ENCODE data around the gene LPIN3. TPM values are rescaled to one million over a fixed set of nuclear protein-coding genes. Genes with fewer than 3 reads are reported as not detected.

Gene LPIN3
- total RNA-seq, 2 experiments from 2014 or later: 0.77 to 0.97 TPM

- DNase-seq: no peak
- ChIA-PET CTCF (no interaction called here), POLR2A (no interaction called here)
- H3K36me3 Mint-ChIP-seq: peaks cover under 1% of the 10 kb centered on the region
- no peak overlapping the region for H3K4me3 Mint-ChIP-seq
- intact Hi-C loops (cut with micrococcal nuclease): no loop called here
- H3K9me3 Mint-ChIP-seq: peaks cover 5% of the 10 kb centered on the region
- no peaks in the 10 kb centered on the region for H3K4me1 Mint-ChIP-seq (ENCODE audit: low read depth)
- no peak overlapping the region for H3K27ac Mint-ChIP-seq
- peaks cover 38% of the 10 kb centered on the region for H3K27me3 Mint-ChIP-seq
Measured at GRCh38 chr20:41376349-41376748, 35.7 kb downstream of the LPIN3 start.

DNA sequence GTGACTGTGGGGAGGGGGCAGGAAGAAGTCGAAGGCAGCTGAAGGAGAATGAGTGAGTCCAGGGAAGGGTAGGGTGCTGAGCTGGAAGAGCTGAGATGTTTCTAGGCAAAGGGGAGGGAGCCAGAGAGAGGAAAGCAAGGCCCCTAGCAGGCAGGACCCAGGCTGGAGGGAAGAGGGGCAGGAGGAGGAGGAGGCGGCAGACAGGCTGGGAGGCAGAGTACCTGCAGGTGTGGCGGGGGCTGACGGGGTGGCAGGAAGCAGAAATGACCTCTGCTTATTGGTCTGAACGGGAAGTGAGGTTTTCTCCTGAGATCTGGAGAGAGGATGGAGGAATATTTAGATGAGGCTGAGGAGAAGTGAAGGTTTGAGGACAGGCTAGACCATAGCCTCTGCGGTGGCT lies 36.7 kb downstream of the LPIN3 start:
- no peak overlapping the region for H3K27ac Mint-ChIP-seq
- no peak overlapping the region for H3K4me3 Mint-ChIP-seq
- intact Hi-C loops (cut with micrococcal nuclease): no loop called here
- no peaks in the 10 kb centered on the region for H3K4me1 Mint-ChIP-seq (ENCODE audit: low read depth)
- H3K36me3 Mint-ChIP-seq: no peaks in the 10 kb centered on the region
- no peak for DNase-seq
- H3K9me3 Mint-ChIP-seq: peaks cover 3% of the 10 kb centered on the region
- CTCF ChIA-PET: no interaction called here
- POLR2A ChIA-PET: no interaction called here
- H3K27me3 Mint-ChIP-seq: peaks cover 36% of the 10 kb centered on the region

DNA sequence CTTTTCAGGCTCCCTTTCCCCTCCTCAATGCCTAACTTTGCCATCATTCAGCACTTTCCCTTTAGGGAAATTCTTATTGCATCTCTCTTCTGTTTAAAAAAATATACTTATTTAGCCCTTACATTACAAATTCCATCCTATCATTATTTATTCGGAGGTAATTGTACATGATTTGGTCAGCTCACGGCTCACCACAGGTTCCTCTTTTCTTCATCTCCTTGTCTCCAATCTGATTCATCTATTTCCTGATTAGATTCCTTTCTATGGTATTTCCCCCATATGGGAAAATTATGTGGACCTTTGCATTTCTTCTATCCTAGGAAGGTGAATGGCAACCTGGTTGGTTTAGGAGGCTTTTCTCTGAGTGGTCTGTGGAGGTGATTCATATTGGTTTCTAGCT lies 38.9 kb downstream of the LPIN3 start:
- Mint-ChIP-seq H3K36me3 (no peaks in the 10 kb centered on the region), H3K4me1 (ENCODE audit: low read depth) (no peaks in the 10 kb centered on the region), H3K27ac (no peak overlapping the region), H3K9me3 (no peaks in the 10 kb centered on the region), H3K27me3 (peaks cover 28% of the 10 kb centered on the region), H3K4me3 (no peak overlapping the region)
- ChIA-PET POLR2A (no interaction called here), CTCF (no interaction called here)
- intact Hi-C loops (cut with micrococcal nuclease): no loop called here
- DNase-seq: no peak

GRCh38 chr20:41380551-41381193 lies 40.1 kb downstream of the LPIN3 start:
- DNase-seq: no peak
- Mint-ChIP-seq H3K27me3 (peaks cover 28% of the 10 kb centered on the region), H3K4me1 (ENCODE audit: low read depth) (no peaks in the 10 kb centered on the region), H3K27ac (no peak overlapping the region), H3K36me3 (no peaks in the 10 kb centered on the region), H3K4me3 (no peak overlapping the region), H3K9me3 (no peaks in the 10 kb centered on the region)
- ChIA-PET CTCF (interaction anchor here (0.9 kb wide), 1 partner anchor 245 kb away, joined by 3 read pairs; no protein-coding TSS in a partner anchor), POLR2A (no interaction called here)
- intact Hi-C loops (cut with micrococcal nuclease): no loop called here

DNA sequence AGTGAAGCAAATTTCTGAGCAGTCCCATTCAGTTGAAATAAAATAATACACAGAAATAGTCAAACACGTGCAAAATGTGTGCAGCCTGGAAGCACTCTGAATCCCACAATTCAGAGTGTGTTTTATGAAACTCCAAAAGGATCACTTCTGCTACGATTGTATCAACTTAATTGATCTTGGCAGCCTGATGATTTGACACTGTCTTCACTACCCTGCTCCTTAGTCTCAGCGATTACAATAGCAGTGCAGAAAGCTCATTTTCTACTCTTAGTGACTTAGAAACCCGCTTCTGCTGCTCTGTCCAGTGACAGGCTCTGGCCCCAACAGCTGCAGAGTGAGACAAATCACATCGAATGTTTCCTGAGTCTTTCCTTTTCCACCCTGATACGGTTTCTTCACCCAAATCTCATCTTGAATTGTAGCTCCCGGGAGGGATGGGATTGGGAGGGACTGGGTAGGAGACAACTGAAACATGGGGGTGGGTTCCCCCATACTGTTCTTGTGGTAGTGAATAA lies 42.2 kb downstream of the LPIN3 start:
- H3K27ac Mint-ChIP-seq: no peak overlapping the region
- POLR2A ChIA-PET: no interaction called here
- no peak for DNase-seq
- H3K9me3 Mint-ChIP-seq: no peaks in the 10 kb centered on the region
- H3K4me1 Mint-ChIP-seq (ENCODE audit: low read depth): no peaks in the 10 kb centered on the region
- CTCF ChIA-PET: no interaction called here
- H3K27me3 Mint-ChIP-seq: peaks cover 15% of the 10 kb centered on the region
- no peaks in the 10 kb centered on the region for H3K36me3 Mint-ChIP-seq
- intact Hi-C loops (cut with micrococcal nuclease): no loop called here
- H3K4me3 Mint-ChIP-seq: no peak overlapping the region

GRCh38 chr20:41386502-41387427 lies 46.1 kb downstream of the LPIN3 start:
- intact Hi-C loops (cut with micrococcal nuclease): no loop called here
- H3K4me1 Mint-ChIP-seq (ENCODE audit: low read depth): no peaks in the 10 kb centered on the region
- H3K27ac Mint-ChIP-seq: no peak overlapping the region
- H3K4me3 Mint-ChIP-seq: no peak overlapping the region
- POLR2A ChIA-PET: no interaction called here
- no peak for DNase-seq
- no peaks in the 10 kb centered on the region for H3K36me3 Mint-ChIP-seq
- CTCF ChIA-PET: no interaction called here
- peaks cover 3% of the 10 kb centered on the region for H3K27me3 Mint-ChIP-seq
- H3K9me3 Mint-ChIP-seq: no peaks in the 10 kb centered on the region

- Mint-ChIP-seq H3K27ac (no peak overlapping the region), H3K9me3 (no peaks in the 10 kb centered on the region), H3K36me3 (no peaks in the 10 kb centered on the region), H3K4me3 (no peak overlapping the region), H3K27me3 (peaks cover 3% of the 10 kb centered on the region), H3K4me1 (ENCODE audit: low read depth) (no peaks in the 10 kb centered on the region)
- ChIA-PET CTCF (no interaction called here), POLR2A (no interaction called here)
- intact Hi-C loops (cut with micrococcal nuclease): no loop called here
- DNase-seq: no peak
Measured at GRCh38 chr20:41387444-41387851, 46.8 kb downstream of the LPIN3 start.

DNA sequence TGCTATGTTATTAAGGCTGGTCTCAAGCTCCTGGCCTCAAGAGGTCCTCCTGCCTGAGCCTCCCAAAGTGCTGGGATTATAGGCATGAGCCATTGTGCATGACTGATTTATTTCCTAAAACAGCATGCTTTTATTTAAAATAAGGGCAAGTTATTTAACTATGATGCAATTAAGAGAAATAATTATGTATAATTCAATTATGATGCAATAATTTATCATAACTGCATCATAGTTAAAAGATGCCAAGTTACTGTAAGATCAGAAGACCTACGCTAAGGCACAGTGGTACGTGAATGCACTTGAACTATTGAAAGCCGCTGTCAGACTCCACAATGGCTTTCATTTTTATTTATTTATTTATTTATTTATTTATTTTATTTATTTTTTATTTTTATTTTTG lies 50.3 kb downstream of the LPIN3 start:
- no peaks in the 10 kb centered on the region for H3K4me1 Mint-ChIP-seq (ENCODE audit: low read depth)
- DNase-seq: no peak
- intact Hi-C loops (cut with micrococcal nuclease): no loop called here
- no peaks in the 10 kb centered on the region for H3K9me3 Mint-ChIP-seq
- ChIA-PET CTCF (no interaction called here), POLR2A (no interaction called here)
- no peaks in the 10 kb centered on the region for H3K36me3 Mint-ChIP-seq
- no peak overlapping the region for H3K4me3 Mint-ChIP-seq
- H3K27ac Mint-ChIP-seq: no peak overlapping the region
- H3K27me3 Mint-ChIP-seq: no peaks in the 10 kb centered on the region

DNA sequence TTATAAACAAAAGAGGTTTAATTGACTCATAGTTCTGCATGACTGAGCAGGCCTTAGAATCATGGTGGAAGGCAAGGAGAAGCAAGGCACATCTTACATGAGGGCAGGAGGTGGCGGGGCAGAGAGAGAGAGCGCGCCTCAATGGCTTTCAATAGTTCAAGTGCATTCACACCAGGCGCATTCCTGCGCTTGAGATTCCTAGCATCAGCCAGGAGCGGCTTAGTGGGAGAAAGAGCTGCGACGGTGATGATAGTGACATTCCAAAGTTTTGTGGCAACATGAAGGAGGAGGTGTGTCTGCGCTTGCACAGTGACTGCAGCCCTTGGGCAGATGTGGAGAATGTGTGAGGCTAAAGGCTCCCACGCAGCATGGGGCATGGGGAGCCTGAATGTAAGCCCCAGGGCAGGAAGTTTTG lies 51.0 kb downstream of the LPIN3 start:
- Mint-ChIP-seq H3K27me3 (no peaks in the 10 kb centered on the region), H3K27ac (no peak overlapping the region), H3K36me3 (no peaks in the 10 kb centered on the region), H3K4me1 (ENCODE audit: low read depth) (peaks cover 2% of the 10 kb centered on the region), H3K4me3 (no peak overlapping the region), H3K9me3 (no peaks in the 10 kb centered on the region)
- ChIA-PET POLR2A (no interaction called here), CTCF (no interaction called here)
- intact Hi-C loops (cut with micrococcal nuclease): no loop called here
- DNase-seq: no peak

DNA sequence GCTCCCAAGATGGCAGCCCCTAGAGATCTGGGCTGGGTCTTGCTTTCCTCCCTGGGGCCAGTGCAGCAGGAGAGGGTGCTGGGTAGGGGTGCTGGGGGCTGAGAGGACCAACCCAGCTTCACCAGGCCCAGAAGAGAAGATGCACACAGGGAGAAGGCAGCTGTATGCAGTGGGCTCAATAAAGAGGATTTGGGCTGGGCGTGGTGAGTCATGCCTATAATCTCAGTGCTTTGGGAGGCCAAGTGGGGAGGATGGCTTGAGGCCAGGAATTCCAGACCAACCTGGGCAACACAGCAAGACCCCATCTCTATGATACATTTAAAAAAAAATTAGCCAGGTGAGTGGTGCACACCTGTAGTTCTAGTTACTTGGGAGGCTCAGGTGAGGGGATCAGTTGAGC lies 51.7 kb downstream of the LPIN3 start:
- H3K4me1 Mint-ChIP-seq (ENCODE audit: low read depth): peaks cover 2% of the 10 kb centered on the region
- POLR2A ChIA-PET: no interaction called here
- intact Hi-C loops (cut with micrococcal nuclease): no loop called here
- no peak overlapping the region for H3K27ac Mint-ChIP-seq
- H3K36me3 Mint-ChIP-seq: no peaks in the 10 kb centered on the region
- H3K27me3 Mint-ChIP-seq: no peaks in the 10 kb centered on the region
- H3K4me3 Mint-ChIP-seq: no peak overlapping the region
- DNase-seq: no peak
- H3K9me3 Mint-ChIP-seq: no peaks in the 10 kb centered on the region
- CTCF ChIA-PET: no interaction called here

GRCh38 chr20:41392871-41393704 lies 52.5 kb downstream of the LPIN3 start:
- Mint-ChIP-seq H3K9me3 (no peaks in the 10 kb centered on the region), H3K4me1 (ENCODE audit: low read depth) (peaks cover 2% of the 10 kb centered on the region), H3K27ac (no peak overlapping the region), H3K27me3 (no peaks in the 10 kb centered on the region), H3K36me3 (no peaks in the 10 kb centered on the region), H3K4me3 (no peak overlapping the region)
- ChIA-PET POLR2A (no interaction called here), CTCF (no interaction called here)
- intact Hi-C loops (cut with micrococcal nuclease): no loop called here
- DNase-seq: no peak

- intact Hi-C loops (cut with micrococcal nuclease): no loop called here
- CTCF ChIA-PET: no interaction called here
- H3K36me3 Mint-ChIP-seq: no peaks in the 10 kb centered on the region
- DNase-seq: no peak
- no peaks in the 10 kb centered on the region for H3K9me3 Mint-ChIP-seq
- no peaks in the 10 kb centered on the region for H3K27me3 Mint-ChIP-seq
- POLR2A ChIA-PET: no interaction called here
- no peak overlapping the region for H3K4me3 Mint-ChIP-seq
- H3K4me1 Mint-ChIP-seq (ENCODE audit: low read depth): peaks cover 2% of the 10 kb centered on the region
- no peak overlapping the region for H3K27ac Mint-ChIP-seq
Measured at GRCh38 chr20:41393705-41394066, 53.1 kb downstream of the LPIN3 start.

Measured in activated CD4-positive, alpha-beta memory T cell treated with anti-CD3 and anti-CD28 coated beads for 36 hours (primary cell).